Lower leg skin (tissue), 4 donors: ENCODE results near the gene AMDHD1. TPM values are rescaled to one million over a fixed set of nuclear protein-coding genes. Genes with fewer than 3 reads are reported as not detected.

Experiments
- DNase-seq, 2 donors: peaks; one replicate each; pipeline ENCODE4 v3.0.0-alpha.2; 2019; ENCODE audit warnings: low spot score in 2 of 2
- H3K4me3 ChIP-seq: fragments of 200-600 bp; sonication (generic); 2 replicates; pipeline ENCODE4 v1.5.1; 2017; ENCODE audit warnings: mild to moderate bottlenecking, low read depth; ENCODE audit not compliant: poor library complexity, severe bottlenecking
- POLR2A ChIP-seq, 2 donors: fragments of 450-650 bp; IDR thresholded peaks; one replicate each; pipeline ENCODE4 v1.6.1; 2016 to 2017; ENCODE audit warnings: antibody characterized with exemption in 2 of 2, mild to moderate bottlenecking in 1 of 2, moderate library complexity in 1 of 2
- WGBS, 2 donors: methylation state at CpG; one replicate each; pipeline ENCODE4 v1.1.5; 2018; 5-methylcytosine and 5-hydroxymethylcytosine counted together
- intact Hi-C: fragments of 100-400 bp; cut with DNase I; formaldehyde crosslinking; loops from one replicate; pipeline ENCODE4 v1.15.0; 2023; ENCODE audit warnings: low total_unique reads
- total RNA-seq, 4 donors: library from RNA; depleted of rRNA; stranded (reverse); fragments of >200 nt; gene quantifications; one replicate each; pipeline ENCODE4 v1.1.0, GENCODE V29; 2016
- TF ChIP-seq, protein P1 (sequence below), 3 donors: fragments of 450-650 bp; IDR thresholded peaks; one replicate each; pipeline ENCODE4 v1.5.1; 2016; ENCODE audit warnings: antibody characterized with exemption in 3 of 3, mild to moderate bottlenecking in 3 of 3, moderate library complexity in 2 of 3

AMDHD1 gene
- total RNA-seq, 4 donors from 2014 or later, result 1.1 to 7.7 TPM; not detected in 2

DNA sequence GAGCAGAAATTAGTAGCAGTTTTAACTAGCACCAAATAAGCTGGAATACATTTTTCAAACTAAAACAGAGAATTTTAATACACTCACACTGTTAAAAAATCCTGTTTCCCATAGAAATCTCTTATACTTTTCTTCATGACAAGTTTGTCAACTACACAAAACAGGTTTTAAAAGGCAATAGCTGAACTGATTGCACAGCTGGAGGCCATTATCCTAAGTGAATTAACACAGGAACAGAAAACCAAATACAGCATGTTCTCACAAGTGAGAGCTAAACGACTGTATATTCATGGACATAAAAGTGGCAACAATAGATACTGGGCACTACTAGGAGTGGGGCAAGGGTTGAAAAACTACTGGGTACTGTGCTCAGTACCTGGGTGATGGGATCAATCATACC, 64.6 kb downstream of the AMDHD1 start:
- no peak for DNase-seq
- 24 to 31% methylated on average over 1 of the region's 1 CpG for WGBS, 2 donors
- no peak overlapping the region for H3K4me3 ChIP-seq
- no peak for TF ChIP-seq POLR2A (IDR thresholded peaks at IDR 0.05)
- TF ChIP-seq, protein P1, sequence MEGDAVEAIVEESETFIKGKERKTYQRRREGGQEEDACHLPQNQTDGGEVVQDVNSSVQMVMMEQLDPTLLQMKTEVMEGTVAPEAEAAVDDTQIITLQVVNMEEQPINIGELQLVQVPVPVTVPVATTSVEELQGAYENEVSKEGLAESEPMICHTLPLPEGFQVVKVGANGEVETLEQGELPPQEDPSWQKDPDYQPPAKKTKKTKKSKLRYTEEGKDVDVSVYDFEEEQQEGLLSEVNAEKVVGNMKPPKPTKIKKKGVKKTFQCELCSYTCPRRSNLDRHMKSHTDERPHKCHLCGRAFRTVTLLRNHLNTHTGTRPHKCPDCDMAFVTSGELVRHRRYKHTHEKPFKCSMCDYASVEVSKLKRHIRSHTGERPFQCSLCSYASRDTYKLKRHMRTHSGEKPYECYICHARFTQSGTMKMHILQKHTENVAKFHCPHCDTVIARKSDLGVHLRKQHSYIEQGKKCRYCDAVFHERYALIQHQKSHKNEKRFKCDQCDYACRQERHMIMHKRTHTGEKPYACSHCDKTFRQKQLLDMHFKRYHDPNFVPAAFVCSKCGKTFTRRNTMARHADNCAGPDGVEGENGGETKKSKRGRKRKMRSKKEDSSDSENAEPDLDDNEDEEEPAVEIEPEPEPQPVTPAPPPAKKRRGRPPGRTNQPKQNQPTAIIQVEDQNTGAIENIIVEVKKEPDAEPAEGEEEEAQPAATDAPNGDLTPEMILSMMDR (IDR thresholded peaks at IDR 0.05), result no peak
- intact Hi-C loops, result no loop called here

DNA sequence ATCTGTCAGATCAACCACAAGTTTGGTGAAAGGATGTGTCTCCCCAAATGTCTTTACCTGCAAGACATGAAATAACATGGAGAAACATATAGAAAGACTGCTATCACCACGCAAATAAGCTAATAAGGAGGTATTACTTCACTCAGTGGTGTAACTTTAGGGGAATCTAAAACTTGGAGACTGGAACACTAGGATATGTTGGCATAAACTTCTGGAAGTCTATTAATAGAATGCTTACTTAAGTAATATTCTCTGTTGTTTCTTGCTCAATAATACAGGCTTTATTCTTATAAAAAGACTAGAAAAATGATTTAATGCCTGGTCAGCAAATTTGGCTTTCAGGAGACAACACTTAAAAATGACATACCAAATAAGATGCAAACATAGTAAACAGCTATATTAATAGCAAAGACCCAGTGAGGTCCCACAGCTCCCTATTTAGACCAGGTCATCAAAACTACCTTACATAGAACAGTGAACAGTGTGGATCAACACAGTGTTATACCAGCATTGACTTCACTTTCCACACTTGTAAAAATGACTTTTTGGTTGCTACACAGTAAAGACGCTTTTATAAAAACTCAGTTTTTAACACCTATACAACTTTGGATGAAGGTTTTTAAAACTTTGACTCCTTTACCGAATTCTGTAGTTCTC, 71.9 kb downstream of the AMDHD1 start:
- TF ChIP-seq, protein P1 (IDR thresholded peaks at IDR 0.05), result no peak
- no peak for TF ChIP-seq POLR2A (IDR thresholded peaks at IDR 0.05)

DNA sequence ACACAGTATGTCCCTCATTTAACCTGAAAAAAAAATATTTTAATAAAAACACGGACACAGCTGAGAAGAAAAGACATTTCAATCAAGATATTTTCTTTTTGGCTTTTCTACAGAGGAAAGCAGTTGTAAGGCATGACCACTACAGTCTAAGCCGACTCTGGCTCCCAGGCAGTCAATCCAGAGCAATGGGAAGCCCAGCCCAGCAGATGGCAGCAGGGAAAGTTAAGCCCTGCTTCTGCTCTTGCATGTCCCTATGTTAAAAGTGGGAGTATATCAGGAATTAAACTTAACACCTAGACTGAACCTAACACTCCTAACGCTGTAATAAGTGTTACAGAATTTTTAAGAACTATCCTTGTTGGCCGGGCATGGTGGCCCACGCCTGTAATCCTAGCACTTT, 72.5 kb downstream of the AMDHD1 start:
- WGBS, 2 donors, result 82 to 87% methylated on average over 5 of the region's 5 CpGs
- no peak overlapping the region for H3K4me3 ChIP-seq
- no peak for TF ChIP-seq POLR2A (IDR thresholded peaks at IDR 0.05)
- TF ChIP-seq, protein P1 (IDR thresholded peaks at IDR 0.05), result no peak
- intact Hi-C loops, result no loop called here
- no peak for DNase-seq

More for the DNA sequence above, 71.9 kb downstream of the AMDHD1 start:
- 92% methylated on average over 3 of the region's 3 CpGs for WGBS, 2 donors
- H3K4me3 ChIP-seq, result no peak overlapping the region
- intact Hi-C loops, result no loop called here
- no peak for DNase-seq

Other genes with a start within 250 kb of the AMDHD1 start
- 10 to 100 TPM; 11.0 to 30.6 (median 16.8) TPM for gene NTN4, start 152.6 kb upstream of the AMDHD1 start, total RNA-seq
- 1 to 10 TPM; 5.8 to 8.2 (median 7.4) TPM for gene SNRPF, start 84.4 kb upstream of the AMDHD1 start, total RNA-seq
- gene CCDC38, start 717 bp upstream of the AMDHD1 start, total RNA-seq, result under 1 TPM in 1 of 4 donors, not detected in 3; 0.06 TPM
- gene HAL, start 53.0 kb downstream of the AMDHD1 start, total RNA-seq, result 100 to 1,000 TPM; 128 to 289 (median 164) TPM
- gene LTA4H, start 92.3 kb downstream of the AMDHD1 start, total RNA-seq, result 10 to 100 TPM; 66.0 to 84.7 (median 75.5) TPM